Measurements from ENCODE around the gene CCNC. TPM values are rescaled to one million over a fixed set of nuclear protein-coding genes. Genes with fewer than 3 reads are reported as not detected.
A peak's percentile ranks its signal among the peaks of the same experiment; 100 is the strongest.

CCNC gene
- total and polyA plus RNA-seq, 2 of the 13 experiments (the other 11 are each of a cell fraction or from before 2014, with no cell fraction given), result 69.6 to 141 TPM

GRCh38 chr6:99603421-99604165, 35.1 kb upstream of the CCNC start (continued):
- TF ChIP-seq TEF (CRISPR knock-in tag; IDR thresholded peaks at IDR 0.05) (no peak), ZNF124 (CRISPR knock-in tag; IDR thresholded peaks at IDR 0.05) (no peak), TSC22D2 (CRISPR knock-in tag; IDR thresholded peaks at IDR 0.05; ENCODE audit: borderline replicate concordance) (no peak), ZNF282 (IDR thresholded peaks at IDR 0.05; ENCODE audit: partially characterized antibody) (no peak), THRA (CRISPR knock-in tag; IDR thresholded peaks at IDR 0.05; ENCODE audit: borderline replicate concordance) (no peak), ZNF563 (CRISPR knock-in tag; IDR thresholded peaks at IDR 0.05) (no peak), CBX5 (CRISPR knock-in tag; IDR thresholded peaks at IDR 0.05; ENCODE audit: borderline replicate concordance) (no peak), ZNF687 (CRISPR knock-in tag; IDR thresholded peaks at IDR 0.05) (peak; percentile 57; the same call in 1 of the 2 replicates), TEAD3 (CRISPR knock-in tag; optimal IDR thresholded peaks at IDR 0.05; ENCODE audit: borderline replicate concordance) (peak; percentile 7)
